Esophagus (tissue), 2 donors: Measurements from ENCODE around the gene DGKD. TPM values are rescaled to one million over a fixed set of nuclear protein-coding genes. Genes with fewer than 3 reads are reported as not detected.

Experiments used
- H3K27ac ChIP-seq, 2 donors: one replicate each; pipeline ENCODE4 v1.5.1; 2013; ENCODE audit warnings: low read depth in 2 of 2, mild to moderate bottlenecking in 2 of 2, inconsistent platforms in 1 of 2, low read length in 1 of 2, moderate library complexity in 1 of 2
- H3K27me3 ChIP-seq, 2 donors: one replicate each; pipeline ENCODE4 v1.6.1; 2013; ENCODE audit warnings: low read length in 2 of 2, control low read depth in 1 of 2, mild to moderate bottlenecking in 1 of 2; ENCODE audit not compliant: insufficient read depth in 2 of 2, control insufficient read depth in 1 of 2
- H3K36me3 ChIP-seq, 2 donors: one replicate each; pipeline ENCODE4 v1.6.1; 2013; ENCODE audit warnings: low read length in 1 of 2; ENCODE audit not compliant: control insufficient read depth in 2 of 2, insufficient read depth in 2 of 2
- H3K4me1 ChIP-seq, 2 donors: one replicate each; pipeline ENCODE4 v1.6.1; 2013; ENCODE audit warnings: low read length in 1 of 2; ENCODE audit not compliant: control insufficient read depth in 2 of 2, insufficient read depth in 2 of 2
- H3K4me3 ChIP-seq, 2 donors: one replicate each; pipeline ENCODE4 v1.5.1; 2013; ENCODE audit warnings: low read length in 2 of 2, mild to moderate bottlenecking in 2 of 2, low read depth in 1 of 2, moderate library complexity in 1 of 2
- H3K9me3 ChIP-seq, 2 donors: one replicate each; pipeline ENCODE4 v1.6.1; 2013; ENCODE audit warnings: mild to moderate bottlenecking in 2 of 2, low read depth in 1 of 2, low read length in 1 of 2, moderate library complexity in 1 of 2; ENCODE audit not compliant: control insufficient read depth in 2 of 2, insufficient read depth in 1 of 2
- WGBS, 2 donors: extraction: QIAGEN DNeasy Blood & Tissue Kit; methylation state at CpG; one replicate each; pipeline ENCODE4 v1.1.7; 2013; 5-methylcytosine and 5-hydroxymethylcytosine counted together
- polyA plus RNA-seq, 2 donors: library from polyadenylated mRNA; stranded (reverse); fragments of 200-250 nt; gene quantifications; one replicate each; pipeline ENCODE4 v1.2.3, GENCODE V29; 2013
- donor health status: healthy with polysubstance abuse.
- donor health status: Bipolar disorder and iron deficiency.

Gene DGKD
- polyA plus RNA-seq, 2 donors, result 3.3 to 15.4 TPM

- H3K36me3 ChIP-seq, result peaks cover 0 to 25% of the 10 kb centered on the region in 2 donors
- WGBS, 2 donors, result 77 to 85% methylated on average over 20 of the region's 20 CpGs
- H3K9me3 ChIP-seq, result no peaks in the 10 kb centered on the region
- no peak overlapping the region for H3K4me3 ChIP-seq
- H3K27me3 ChIP-seq, result no peaks in the 10 kb centered on the region
- peak overlapping the region in 1 of 2 donors; percentile 28 for H3K27ac ChIP-seq
- peaks cover 0 to 3% of the 10 kb centered on the region in 2 donors for H3K4me1 ChIP-seq
These were observed 115.9 kb downstream of the DGKD start for GRCh38 chr2:233470011-233470687.

GRCh38 chr2:233470839-233471238, 116.5 kb downstream of the DGKD start:
- peaks cover 0 to under 1% of the 10 kb centered on the region in 2 donors for H3K9me3 ChIP-seq
- no peak overlapping the region for H3K4me3 ChIP-seq
- no peak overlapping the region for H3K27ac ChIP-seq
- WGBS, 2 donors, result 94 to 95% methylated on average over 14 of the region's 14 CpGs
- H3K36me3 ChIP-seq, result peaks cover 0 to 30% of the 10 kb centered on the region in 2 donors
- no peaks in the 10 kb centered on the region for H3K27me3 ChIP-seq
- peaks cover 0 to 3% of the 10 kb centered on the region in 2 donors for H3K4me1 ChIP-seq

DNA sequence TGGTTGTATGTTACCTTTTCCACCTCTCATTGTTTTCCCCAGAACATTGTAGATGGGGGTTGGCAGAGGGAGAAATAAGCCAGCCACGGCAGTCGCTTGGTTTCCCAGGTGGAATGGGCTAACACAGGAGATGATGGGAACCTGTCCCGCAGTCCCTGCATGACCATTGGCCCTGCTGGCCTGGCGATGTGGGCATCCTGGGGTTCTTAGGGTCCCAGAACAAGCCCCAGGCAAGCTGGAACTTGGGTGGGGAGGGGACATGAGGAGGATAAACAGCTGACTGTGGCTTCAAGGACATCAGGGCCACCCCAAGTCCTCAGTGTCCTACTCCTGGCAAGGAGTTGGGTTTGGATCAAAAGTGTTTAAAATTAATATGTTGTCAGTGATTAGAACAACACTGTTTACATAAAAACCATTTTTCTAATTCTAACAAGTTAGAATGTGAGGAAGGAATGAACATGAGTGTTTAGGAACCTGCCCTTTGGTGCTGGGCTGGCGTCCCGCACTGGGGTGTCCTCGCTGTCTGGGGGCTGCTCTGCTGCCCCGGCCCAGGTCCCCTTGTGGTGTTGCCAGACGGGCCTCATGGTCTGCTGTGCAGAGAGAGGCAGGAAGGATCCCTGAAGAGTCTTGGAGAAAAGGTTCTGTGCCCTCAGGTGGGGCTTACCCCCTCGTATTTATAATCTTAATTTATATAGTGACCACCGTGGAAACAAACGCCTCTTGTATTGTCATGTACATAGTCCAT, 117.2 kb downstream of the DGKD start:
- no peak overlapping the region for H3K4me3 ChIP-seq
- peaks cover 0 to 35% of the 10 kb centered on the region in 2 donors for H3K36me3 ChIP-seq
- peaks cover 0 to 3% of the 10 kb centered on the region in 2 donors for H3K4me1 ChIP-seq
- peaks cover 0 to 2% of the 10 kb centered on the region in 2 donors for H3K9me3 ChIP-seq
- H3K27me3 ChIP-seq, result no peaks in the 10 kb centered on the region
- no peak overlapping the region for H3K27ac ChIP-seq
- WGBS, 2 donors, result 94 to 95% methylated on average over 12 of the region's 12 CpGs

DNA sequence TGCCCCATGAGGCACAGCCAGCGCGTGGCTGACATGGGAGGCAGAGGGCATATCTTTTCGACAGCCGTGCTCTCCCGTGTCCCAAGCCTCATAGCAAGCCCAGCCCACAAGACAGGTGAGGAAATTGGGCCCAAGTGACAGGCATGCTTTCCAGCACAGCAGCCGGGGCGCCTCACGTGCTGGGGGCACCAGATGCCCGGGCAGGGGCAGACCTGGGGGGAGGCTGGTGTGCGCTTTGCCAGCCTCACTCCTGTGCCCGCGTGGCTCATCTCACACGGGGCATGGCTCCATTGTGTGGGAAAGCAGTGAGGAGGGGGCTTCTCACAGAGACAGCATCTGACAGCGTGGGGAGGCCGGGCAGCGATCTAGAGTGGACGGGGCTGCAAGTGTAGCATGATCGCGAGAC, 119.1 kb downstream of the DGKD start:
- Histone ChIP-seq H3K36me3 (peaks cover 12 to 41% of the 10 kb centered on the region in 2 donors), H3K27ac (no peak overlapping the region), H3K27me3 (no peaks in the 10 kb centered on the region), H3K4me3 (no peak overlapping the region), H3K9me3 (peaks cover 0 to 2% of the 10 kb centered on the region in 2 donors), H3K4me1 (peaks cover 3% of the 10 kb centered on the region in 2 donors)
- 95 to 97% methylated on average over 19 of the region's 19 CpGs for WGBS, 2 donors

GRCh38 chr2:233473878-233474277, 119.6 kb downstream of the DGKD start:
- 94% methylated on average over 10 of the region's 10 CpGs for WGBS, 2 donors
- Histone ChIP-seq H3K36me3 (peaks cover 12 to 37% of the 10 kb centered on the region in 2 donors), H3K27ac (no peak overlapping the region)

GRCh38 chr2:233474308-233475160, 120.2 kb downstream of the DGKD start:
- H3K9me3 ChIP-seq, result peaks cover 0 to 2% of the 10 kb centered on the region in 2 donors
- WGBS, 2 donors, result 77 to 80% methylated on average over 22 of the region's 22 CpGs
- no peak overlapping the region for H3K4me3 ChIP-seq
- H3K4me1 ChIP-seq, result peaks cover 1 to 3% of the 10 kb centered on the region in 2 donors
- peaks cover 12 to 33% of the 10 kb centered on the region in 2 donors for H3K36me3 ChIP-seq
- H3K27me3 ChIP-seq, result no peaks in the 10 kb centered on the region
- peak overlapping the region in 1 of 2 donors; percentile 10 for H3K27ac ChIP-seq

More at GRCh38 chr2:233473878-233474277, 119.6 kb downstream of the DGKD start:
- Histone ChIP-seq H3K27me3 (no peaks in the 10 kb centered on the region), H3K4me3 (no peak overlapping the region), H3K4me1 (peaks cover 3% of the 10 kb centered on the region in 2 donors), H3K9me3 (peaks cover 0 to 2% of the 10 kb centered on the region in 2 donors)

DNA sequence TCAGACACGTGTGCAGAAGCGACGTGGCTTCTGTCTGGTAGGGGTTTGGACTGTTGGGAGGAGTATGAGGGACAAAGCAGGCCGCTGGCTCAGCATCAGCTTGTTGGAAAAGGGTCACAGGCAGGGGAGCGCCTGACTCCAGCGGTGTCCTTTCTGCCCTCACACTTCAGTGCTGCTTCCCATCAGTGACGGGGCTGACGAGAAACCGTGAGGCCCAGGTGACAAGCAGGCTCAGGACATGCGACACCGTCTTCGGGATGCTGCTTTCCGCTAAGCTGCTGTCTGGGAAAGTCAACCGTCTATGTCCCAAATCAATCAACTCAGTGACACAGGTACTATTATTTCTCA, 121.7 kb downstream of the DGKD start:
- 91 to 93% methylated on average over 14 of the region's 14 CpGs for WGBS, 2 donors
- H3K9me3 ChIP-seq, result peaks cover 0 to 2% of the 10 kb centered on the region in 2 donors
- H3K36me3 ChIP-seq, result peaks cover 12 to 29% of the 10 kb centered on the region in 2 donors
- no peak overlapping the region for H3K4me3 ChIP-seq
- no peaks in the 10 kb centered on the region for H3K27me3 ChIP-seq
- H3K27ac ChIP-seq, result no peak overlapping the region
- H3K4me1 ChIP-seq, result peaks cover 2 to 3% of the 10 kb centered on the region in 2 donors

DNA sequence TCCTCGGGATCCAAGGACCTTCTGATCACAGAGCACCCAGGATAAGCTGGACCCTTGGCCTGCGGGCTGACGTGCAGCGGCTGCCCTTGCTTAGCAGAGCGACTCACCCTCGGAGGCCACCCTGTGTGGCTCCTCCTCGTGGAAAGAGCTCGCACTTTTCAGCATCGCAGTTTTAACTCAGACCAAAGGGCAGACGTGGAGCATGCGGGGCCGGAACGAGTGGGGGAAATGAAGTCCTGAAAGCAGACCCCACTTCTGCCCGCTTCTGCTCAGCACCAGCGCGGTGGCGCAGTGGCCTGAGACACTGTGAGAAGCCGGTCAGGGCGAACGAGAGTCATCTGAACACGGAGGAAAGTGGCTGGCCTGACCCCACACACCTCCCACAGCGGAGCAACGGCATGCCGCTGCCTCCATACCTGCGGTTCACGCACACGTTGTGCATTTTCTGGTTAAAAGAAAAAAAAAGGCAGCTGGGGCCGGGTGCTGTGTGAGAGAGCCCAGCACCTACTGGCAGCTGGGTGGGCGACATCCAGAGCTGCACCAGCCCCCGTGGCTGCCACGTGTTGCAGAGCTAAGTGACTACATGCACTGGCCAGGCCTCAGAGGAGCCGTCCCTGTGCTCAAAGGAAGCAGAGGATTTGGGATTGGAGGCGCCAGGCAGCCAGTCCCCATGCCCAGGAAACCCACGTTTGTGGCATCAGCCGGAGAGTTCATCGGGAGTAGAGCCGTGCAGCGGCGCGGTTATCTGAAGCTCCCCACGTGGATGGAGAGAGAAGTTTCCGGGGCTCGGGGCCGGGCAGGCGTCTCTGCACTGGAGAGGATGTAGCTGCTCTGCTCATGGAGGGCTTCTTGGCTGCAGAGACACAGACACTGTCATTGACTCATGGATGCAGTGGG, 122.6 kb downstream of the DGKD start:
- peaks cover 3 to 4% of the 10 kb centered on the region in 2 donors for H3K4me1 ChIP-seq
- H3K36me3 ChIP-seq, result peaks cover 12 to 29% of the 10 kb centered on the region in 2 donors
- no peak overlapping the region for H3K27ac ChIP-seq
- H3K27me3 ChIP-seq, result no peaks in the 10 kb centered on the region
- WGBS, 2 donors, result 92 to 94% methylated on average over 43 to 45 of the region's 45 CpGs
- H3K4me3 ChIP-seq, result no peak overlapping the region
- H3K9me3 ChIP-seq, result peaks cover 0 to 2% of the 10 kb centered on the region in 2 donors
